Neural crest cell (in vitro differentiated cells): Measurements from ENCODE around the gene CORO7. TPM values are rescaled to one million over a fixed set of nuclear protein-coding genes. Genes with fewer than 3 reads are reported as not detected.

Source experiments
- DNase-seq: peaks from one replicate; pipeline ENCODE4 v3.0.0; 2021; ENCODE audit warnings: low read depth, mixed read lengths, low spot score
- H3K27ac Mint-ChIP-seq: one replicate; pipeline ENCODE4 v1.8.0; 2021; ENCODE audit warnings: mild to moderate bottlenecking, mixed read lengths; ENCODE audit not compliant: unreplicated experiment
- H3K27me3 Mint-ChIP-seq: 2 replicates; pipeline ENCODE4 v1.8.0; 2021; ENCODE audit warnings: low read depth, mild to moderate bottlenecking, mixed read lengths
- H3K36me3 Mint-ChIP-seq: 2 replicates; pipeline ENCODE4 v1.8.0; 2021; ENCODE audit warnings: low read depth, mild to moderate bottlenecking, mixed read lengths
- H3K4me1 Mint-ChIP-seq: 2 replicates; pipeline ENCODE4 v1.8.0; 2021; ENCODE audit warnings: mixed read lengths
- H3K4me3 Mint-ChIP-seq: one replicate; pipeline ENCODE4 v1.8.0; 2021; ENCODE audit warnings: mild to moderate bottlenecking, mixed read lengths
- H3K9me3 Mint-ChIP-seq: 2 replicates; pipeline ENCODE4 v1.8.0; 2021; ENCODE audit warnings: mixed read lengths
- CTCF ChIP-seq: fragments of 200-600 bp; sonication (generic); conservative IDR thresholded peaks from 2 replicates; pipeline ENCODE4 v1.5.0; 2021; ENCODE audit warnings: antibody characterized with exemption, mild to moderate bottlenecking
- long read RNA-seq: library from polyadenylated mRNA; unstranded; transcript quantifications from one replicate; pipeline ENCODE4 v2.0.0, GENCODE V29; 2020
- total RNA-seq: library from RNA; stranded (reverse); gene quantifications from 2 replicates; pipeline ENCODE4 v1.2.1, GENCODE V29; 2021

The CORO7 gene
- total RNA-seq: 43.2 and 45.4 TPM in 2 replicates
- long read RNA-seq, partial matches to known transcripts: 1 of 1 reads
- long read RNA-seq, other reads (novel, unspliced or antisense): 0 of 1 reads

DNA sequence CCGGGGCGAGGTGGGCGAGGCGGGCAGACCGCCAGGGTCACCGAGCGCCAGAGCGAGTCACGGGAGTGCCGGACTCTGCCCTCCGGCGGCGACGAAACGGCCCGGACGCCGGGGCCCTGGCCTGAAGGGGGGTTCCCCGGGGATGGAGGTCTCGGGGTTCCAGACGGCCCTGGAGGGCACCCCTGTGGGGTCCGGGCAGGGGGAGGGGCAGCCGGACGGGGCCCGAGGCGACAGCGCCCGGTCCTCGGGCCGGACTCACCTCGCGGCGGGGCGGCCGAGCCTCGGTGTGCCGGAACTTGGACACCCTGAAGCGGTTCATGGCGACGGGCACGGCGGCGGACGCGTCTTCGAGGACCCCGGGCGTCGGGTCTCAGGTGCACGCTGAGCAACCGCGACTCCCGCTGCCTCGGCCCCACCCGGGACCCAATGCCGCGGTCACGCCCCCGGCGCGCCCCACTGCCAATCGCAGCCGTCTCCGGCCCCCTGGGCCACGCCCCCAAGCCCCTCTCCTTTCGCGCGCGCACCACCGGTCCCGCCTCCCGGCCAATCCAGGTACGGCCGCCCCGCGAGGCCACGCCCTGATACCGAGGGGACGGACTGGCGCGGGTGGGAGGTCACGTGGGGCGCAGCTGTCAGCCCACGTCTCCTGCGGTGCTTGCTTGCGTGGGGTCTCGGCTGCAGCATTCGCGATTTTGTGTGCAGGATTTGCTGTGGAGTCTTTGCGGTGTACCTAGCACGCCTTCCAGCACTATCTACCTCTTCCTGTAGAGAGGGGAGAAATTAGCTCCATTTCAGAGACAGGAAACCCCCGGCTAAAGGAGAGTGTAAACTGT, at the start of gene CORO7:
TSS of gene CORO7 (minus strand) at position 397 of the 833 bp plus-strand sequence. CDS start at position 319, 78 bp downstream.
- H3K36me3 Mint-ChIP-seq: no peaks in the 10 kb centered on the region
- peak; percentile 87 for DNase-seq
- H3K9me3 Mint-ChIP-seq: no peaks in the 10 kb centered on the region
- peak; percentile 4 for TF ChIP-seq CTCF
- peak within 1 kb of the TSS; percentile 94 for H3K4me3 Mint-ChIP-seq
- H3K27ac Mint-ChIP-seq: no peak within 1 kb of the TSS
- H3K4me1 Mint-ChIP-seq: peaks cover 24% of the 10 kb centered on the region
- peaks cover 8% of the 10 kb centered on the region for H3K27me3 Mint-ChIP-seq

GRCh38 chr16:4463522-4464163, 47.2 kb upstream of the CORO7 start:
- Mint-ChIP-seq H3K36me3 (peaks cover 8% of the 10 kb centered on the region), H3K4me3 (no peak overlapping the region), H3K27ac (no peak overlapping the region), H3K4me1 (peaks cover 19% of the 10 kb centered on the region), H3K9me3 (no peaks in the 10 kb centered on the region), H3K27me3 (no peaks in the 10 kb centered on the region)
- no peak for DNase-seq
- TF ChIP-seq CTCF: no peak

- Mint-ChIP-seq H3K9me3 (no peaks in the 10 kb centered on the region), H3K27me3 (no peaks in the 10 kb centered on the region), H3K27ac (no peak overlapping the region), H3K4me1 (peaks cover 19% of the 10 kb centered on the region), H3K36me3 (peaks cover 8% of the 10 kb centered on the region), H3K4me3 (peak overlapping the region; percentile 23)
- TF ChIP-seq CTCF: no peak
- peak; percentile 40 for DNase-seq
These were observed 45.1 kb upstream of the CORO7 start for GRCh38 chr16:4461250-4462085.

DNA sequence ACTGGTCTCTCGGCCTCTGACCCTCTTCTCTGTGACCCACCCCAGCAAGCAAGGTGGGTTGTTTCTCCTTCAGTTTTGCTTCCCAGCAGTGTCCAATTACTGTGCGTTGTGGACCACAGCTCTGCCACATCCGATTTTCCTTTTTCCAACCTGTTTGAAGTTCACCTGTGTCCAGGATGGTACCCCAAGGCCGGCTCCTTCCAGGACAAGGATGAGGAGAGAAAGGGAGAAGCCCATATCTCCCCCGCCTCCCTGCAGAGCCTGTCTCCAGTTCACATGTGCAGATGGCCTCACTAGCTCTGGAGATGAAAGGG, 44.5 kb upstream of the CORO7 start:
- no peak overlapping the region for H3K4me3 Mint-ChIP-seq
- no peak for TF ChIP-seq CTCF
- no peak overlapping the region for H3K27ac Mint-ChIP-seq
- peaks cover 19% of the 10 kb centered on the region for H3K4me1 Mint-ChIP-seq
- peaks cover 8% of the 10 kb centered on the region for H3K36me3 Mint-ChIP-seq
- H3K9me3 Mint-ChIP-seq: no peaks in the 10 kb centered on the region
- no peak for DNase-seq
- H3K27me3 Mint-ChIP-seq: no peaks in the 10 kb centered on the region

DNA sequence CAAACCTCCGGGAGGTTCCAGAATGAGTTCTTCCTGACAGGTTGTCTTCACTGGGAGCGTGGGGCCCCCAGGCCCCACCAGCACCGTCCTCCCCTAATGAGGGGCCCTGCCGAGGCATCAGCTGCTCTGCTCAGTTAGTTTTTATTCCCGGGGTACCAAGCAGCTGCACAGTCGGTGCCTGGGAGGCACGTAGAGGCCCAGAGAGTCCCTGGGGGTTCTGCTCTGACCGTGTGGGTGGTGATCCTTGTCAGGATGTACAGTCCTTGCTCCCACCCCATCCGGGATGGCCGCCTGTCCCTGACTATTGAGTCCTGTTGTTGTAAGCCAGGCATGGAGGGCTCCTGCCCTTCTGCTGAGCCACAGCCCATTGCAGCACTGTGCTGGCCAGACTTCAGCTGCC, 39.6 kb upstream of the CORO7 start:
- no peak for DNase-seq
- no peak overlapping the region for H3K4me3 Mint-ChIP-seq
- H3K4me1 Mint-ChIP-seq: peaks cover 2% of the 10 kb centered on the region
- peaks cover 7% of the 10 kb centered on the region for H3K36me3 Mint-ChIP-seq
- H3K9me3 Mint-ChIP-seq: no peaks in the 10 kb centered on the region
- no peak overlapping the region for H3K27ac Mint-ChIP-seq
- no peak for TF ChIP-seq CTCF
- H3K27me3 Mint-ChIP-seq: no peaks in the 10 kb centered on the region
